ENCODE measurements around the gene ADAM29.

- TF ChIP-seq POLR2A (IDR thresholded peaks at IDR 0.05), result no peak
- no peak for TF ChIP-seq CTCF (IDR thresholded peaks at IDR 0.05 in 4 of 5, conservative IDR thresholded peaks at IDR 0.05 in 1 of 5)
Observed at GRCh38 chr4:174926958-174927357, 8.8 kb downstream of the ADAM29 start.

Measured in gastrocnemius medialis (tissue), 4 donors.